Activated CD4-positive, alpha-beta T cell treated with anti-CD3 and anti-CD28 coated beads, Interleukin-2, amount 50 U/mL, for 1 hour (primary cell): Measurements from ENCODE around the gene SLC16A4.
"Not testable (repeated sequence)": the region's sequence is repeated elsewhere in the genome, so short reads cannot be mapped to it uniquely, and the experiment has no call there.

ENCODE experiments used
- DNase-seq: peaks from one replicate; pipeline ENCODE4 v3.0.0-alpha.2; 2020

SLC16A4 gene

DNA sequence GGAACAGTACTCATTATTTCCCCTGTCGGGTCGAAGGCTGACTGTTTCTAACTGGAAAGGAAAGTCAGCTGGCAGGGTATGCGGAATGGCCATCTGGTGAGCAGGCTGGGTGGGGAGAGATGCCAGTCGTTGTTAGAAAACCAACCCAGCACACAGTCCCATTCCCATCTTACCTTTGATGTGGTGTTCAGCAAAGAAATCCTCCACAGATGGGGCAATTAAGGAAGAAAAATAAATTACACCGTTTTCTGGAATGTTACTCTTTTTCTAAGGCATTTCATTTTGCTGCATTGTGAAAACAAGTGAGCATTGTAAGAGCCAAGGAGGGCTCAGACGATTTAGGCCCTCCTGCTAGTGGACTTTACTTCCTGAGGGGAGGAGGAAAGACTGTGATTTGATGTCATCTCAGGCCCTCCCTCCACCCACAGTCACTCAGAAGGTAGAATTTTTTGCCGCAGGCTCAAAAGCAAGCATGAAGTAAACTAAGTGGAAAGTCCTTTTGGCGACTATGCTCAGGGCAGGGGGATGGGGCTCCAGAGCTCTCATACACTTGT, at the start of gene SLC16A4:
TSS of gene SLC16A4 (minus strand) at position 335 of the 554 bp plus-strand sequence. CDS start 1,703 bp downstream, outside the sequence.
- DNase-seq = no peak

DNA sequence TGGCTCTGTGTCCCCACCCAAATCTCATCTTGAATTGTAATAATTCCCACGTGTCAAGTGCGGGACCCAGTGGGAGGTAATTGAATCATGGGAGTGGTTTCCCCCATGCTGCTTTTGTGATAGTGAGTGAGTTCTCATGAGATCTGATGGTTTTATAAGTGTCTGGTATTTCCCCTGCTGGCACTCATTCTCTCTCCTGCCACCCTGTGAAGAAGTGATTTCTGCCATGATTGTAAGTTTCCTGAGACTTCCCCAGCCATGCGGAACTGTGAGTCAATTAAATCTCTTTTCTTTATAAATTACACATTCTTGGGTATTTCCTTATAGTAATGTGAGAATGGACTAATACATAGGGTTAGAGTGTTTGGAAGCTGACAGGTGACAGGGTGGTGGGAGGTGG, 49.0 kb upstream of the SLC16A4 start:
- DNase-seq = not testable (repeated sequence)

GRCh38 chr1:110438893-110439292, 48.1 kb upstream of the SLC16A4 start:
- no peak for DNase-seq

DNA sequence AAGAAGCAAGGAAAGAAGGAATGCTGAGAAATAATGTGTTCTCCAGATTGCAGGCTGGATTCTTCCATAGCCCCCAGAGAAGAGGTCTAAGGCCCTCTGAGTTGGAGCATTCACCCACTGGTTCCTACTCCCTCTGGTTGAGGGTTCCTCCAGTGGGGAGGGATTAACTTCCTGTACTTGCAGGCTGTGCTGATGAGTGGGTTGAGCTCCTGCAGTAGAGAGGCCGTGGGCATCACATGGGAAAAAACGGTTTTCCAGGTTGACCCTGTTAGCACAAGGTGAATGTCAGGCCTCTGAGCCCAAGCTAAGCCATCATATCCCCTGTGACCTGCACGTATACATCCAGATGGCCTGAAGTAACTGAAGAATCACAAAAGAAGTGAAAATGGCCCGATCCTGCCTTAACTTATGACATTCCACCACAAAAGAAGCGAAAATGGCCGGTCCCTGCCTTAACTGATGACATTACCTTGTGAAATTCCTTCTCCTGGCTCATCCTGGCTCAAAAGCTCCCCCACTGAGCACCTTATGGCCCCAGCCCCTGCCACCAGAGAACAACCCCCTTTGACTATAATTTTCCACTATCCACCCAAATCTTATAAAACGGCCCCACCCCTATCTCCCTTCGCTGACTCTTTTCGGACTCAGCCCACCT, 46.9 kb upstream of the SLC16A4 start:
- DNase-seq = not testable (repeated sequence)

GRCh38 chr1:110436635-110437034, 45.8 kb upstream of the SLC16A4 start:
- no peak for DNase-seq

- DNase-seq = no peak
Measured at GRCh38 chr1:110434946-110435345, 44.1 kb upstream of the SLC16A4 start.

DNA sequence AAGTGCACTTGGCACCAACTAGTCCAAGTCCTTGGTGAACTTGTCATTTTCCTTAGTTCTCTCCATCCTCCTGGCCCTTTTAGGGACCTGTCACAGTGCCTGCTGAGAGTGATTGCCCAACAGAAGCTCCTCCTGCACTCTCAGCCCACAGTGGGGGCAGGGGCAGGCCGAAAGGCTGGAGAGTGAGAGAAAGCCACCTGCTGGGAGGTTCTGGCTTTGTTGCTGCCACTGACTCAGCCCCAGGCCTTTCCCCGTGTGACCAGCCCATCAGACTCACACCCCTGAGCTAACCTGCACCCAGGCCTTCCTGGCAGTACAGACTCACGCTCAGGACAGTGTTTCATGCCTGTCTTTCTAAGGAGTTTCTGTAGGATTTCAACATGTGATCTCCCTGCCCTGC, 43.0 kb upstream of the SLC16A4 start:
- no peak for DNase-seq

DNA sequence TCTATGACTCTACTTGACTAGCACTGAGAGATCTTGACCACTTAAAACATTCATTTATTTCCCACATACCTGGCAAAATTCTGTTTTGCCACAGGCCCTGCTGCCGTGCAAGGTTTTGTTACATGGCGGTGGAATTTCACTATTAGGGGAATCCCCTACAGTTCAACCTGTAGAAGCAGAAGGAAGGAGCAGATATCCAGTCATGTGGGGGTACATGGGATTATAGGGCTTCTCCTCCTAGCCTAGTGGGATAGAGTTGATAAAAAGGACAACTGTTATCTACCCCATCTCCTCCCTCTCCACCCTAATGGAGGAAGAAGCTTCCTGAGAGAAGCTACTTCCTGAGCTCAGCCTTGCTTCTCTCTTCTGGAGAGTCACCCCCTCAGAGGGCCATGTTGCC, 42.4 kb upstream of the SLC16A4 start:
- no peak for DNase-seq

DNA sequence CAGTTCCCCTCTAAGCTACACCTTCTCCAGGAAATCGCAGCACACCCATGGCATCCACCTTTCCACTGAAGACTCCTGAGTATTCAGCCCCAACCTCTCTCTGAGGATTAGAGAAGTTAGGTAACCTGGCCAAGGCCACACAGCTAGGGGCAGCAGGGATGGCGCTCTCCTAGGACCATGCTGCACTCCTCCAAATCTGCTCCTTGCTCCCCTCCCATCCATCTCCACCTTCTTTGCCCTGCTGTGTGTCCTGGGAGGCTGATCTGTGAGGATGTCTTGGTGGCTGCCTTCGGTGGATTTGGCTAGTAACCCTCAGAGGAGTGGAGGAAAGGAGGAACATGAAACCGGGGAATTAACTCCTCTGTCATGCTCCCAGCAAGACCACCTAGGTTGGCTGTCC, 40.1 kb upstream of the SLC16A4 start:
- no peak for DNase-seq

GRCh38 chr1:110430366-110430765, 39.5 kb upstream of the SLC16A4 start:
- DNase-seq = no peak

GRCh38 chr1:110428946-110429345, 38.1 kb upstream of the SLC16A4 start:
- DNase-seq = no peak

GRCh38 chr1:110426854-110427253, 36.0 kb upstream of the SLC16A4 start:
- no peak for DNase-seq

DNA sequence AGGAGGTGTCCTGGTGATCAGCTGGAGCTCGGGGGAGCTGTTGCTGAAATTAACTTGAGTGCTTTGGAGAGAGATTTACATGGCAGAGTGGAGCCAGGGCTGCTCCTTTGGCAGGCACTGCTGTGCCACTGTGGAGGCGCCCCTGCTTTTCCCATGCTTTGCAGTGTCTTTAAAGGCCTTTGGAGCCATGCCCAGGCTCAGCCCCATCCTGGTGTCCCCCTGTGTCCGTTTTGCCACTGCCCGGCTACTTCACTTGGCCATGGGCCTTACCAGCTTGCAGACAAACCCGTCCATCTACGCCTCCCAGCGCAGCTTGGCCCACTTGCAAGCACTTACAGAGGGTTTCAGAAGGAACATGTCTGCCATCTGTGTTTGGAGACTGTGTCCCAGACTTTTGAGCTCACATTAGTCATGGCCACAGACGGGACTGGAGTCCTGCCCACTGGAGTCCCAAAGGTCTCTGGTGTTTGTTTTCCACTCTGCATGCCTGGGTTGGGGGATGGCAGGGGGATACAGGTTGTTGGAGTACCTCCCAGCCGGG, 34.9 kb upstream of the SLC16A4 start:
- no peak for DNase-seq

DNA sequence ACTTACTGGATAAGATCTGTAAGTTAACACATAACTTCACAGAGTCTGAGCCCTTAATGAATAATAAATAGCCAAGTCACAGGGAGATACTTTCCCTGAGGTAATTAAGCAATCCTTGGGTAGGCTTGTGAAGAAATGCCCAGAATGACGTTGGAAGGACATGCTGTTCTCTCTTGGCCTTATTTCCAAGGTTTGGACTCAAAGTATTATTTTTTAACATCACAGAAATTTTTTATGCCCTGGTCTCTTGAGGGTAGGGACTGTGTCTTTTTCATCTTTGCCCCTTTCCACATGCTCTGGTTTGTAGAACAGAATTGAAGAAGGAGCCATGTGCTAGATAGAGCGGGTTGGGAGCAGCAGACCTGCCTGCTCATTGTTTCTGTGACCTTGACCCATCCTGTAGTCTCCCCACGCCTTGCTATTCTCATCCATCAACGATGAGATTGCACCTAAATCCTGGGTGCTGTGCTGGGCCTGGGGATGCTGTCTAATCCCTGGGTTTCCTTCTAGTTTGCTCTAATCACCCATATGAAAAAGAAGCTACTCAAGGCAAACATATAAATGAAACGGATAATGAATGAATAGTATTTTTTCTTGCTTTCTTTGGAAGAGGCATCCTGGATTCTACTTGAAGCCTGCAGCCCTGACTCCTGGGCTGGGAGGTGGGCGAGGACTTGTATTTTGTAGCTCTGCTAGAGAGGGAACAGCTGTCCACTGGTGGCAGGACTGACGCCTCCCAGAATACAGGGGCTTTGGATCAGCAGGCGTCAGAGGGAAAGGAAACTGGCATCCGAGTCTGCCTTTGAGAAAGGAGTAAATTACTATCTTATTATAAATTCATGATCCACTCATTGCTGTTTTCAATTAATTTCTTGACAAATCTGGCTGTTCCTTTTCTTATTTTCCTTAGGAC, 34.1 kb upstream of the SLC16A4 start:
- DNase-seq = no peak

DNA sequence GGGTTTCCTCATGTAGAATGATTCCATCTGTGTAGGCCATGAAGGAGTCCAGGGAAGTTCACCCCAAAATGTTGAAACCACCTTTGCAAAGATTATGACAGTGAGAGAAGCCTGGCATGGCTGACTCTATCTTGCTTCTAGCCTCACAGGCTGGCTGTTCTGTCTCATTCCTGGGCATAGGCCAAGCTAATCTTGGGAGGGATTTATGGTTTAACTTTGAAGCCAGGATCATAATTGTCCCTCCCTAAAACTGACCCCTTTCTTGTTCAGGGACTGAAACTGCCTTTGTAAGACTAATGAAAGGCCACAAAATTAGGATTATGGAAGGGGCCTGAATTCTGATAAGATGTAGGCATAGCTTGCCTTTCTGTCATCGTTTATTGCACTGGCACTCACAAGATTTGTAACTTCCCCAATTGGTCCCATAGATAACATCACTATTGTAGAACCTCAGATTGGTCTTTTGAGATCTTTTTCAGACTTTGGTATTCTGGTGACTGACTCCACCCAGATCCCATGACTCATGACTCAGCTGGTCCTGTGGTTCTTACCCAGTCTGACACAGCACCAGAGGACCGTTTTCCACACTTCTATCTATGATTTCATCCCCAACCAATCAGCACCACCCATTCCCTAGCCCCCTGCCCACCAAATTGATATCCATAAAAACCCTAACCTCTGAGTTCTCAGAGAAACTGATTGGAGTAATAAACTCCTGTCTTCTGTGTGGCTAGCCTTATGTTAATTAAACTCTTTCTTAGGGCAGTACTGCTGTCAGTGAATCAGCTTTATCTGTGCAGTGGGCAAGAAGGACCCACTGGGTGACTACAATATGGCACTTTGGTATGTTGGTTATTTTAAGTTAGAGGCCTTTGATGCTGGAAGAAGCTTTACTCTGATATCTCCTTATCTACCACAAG, 30.3 kb upstream of the SLC16A4 start:
- DNase-seq = no peak

DNA sequence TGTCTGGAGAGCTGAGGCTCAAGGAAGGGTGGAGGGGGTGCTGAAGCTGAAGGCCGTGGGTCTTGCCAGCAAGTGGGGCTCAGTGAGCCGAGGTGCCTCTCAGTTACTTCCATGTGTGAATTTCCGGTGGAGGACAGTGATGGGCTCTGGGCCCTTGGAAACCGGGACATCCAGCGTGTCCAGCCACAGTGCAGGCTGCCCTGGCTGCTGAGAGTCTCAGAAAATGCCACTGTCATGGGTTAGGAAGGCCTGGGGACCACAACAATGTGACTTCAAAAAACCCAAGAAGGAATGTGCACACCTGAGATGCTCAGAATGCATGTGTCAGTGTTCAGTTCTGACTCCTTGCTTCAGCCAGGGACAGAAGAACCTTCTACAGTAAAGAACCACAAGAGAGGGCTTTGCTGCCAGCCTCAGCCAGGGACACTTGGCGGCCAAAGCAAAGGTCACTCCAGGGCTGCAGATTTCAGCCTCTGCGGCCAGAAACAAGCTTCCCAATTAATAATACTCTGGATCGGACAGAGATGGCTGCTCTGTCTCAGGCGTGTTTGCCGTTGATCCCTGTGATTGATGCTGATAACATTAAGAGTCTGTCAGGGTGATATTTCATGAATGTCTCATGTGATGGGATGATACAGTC, 29.3 kb upstream of the SLC16A4 start:
- no peak for DNase-seq

GRCh38 chr1:110418729-110419128, 27.9 kb upstream of the SLC16A4 start:
- DNase-seq = no peak

DNA sequence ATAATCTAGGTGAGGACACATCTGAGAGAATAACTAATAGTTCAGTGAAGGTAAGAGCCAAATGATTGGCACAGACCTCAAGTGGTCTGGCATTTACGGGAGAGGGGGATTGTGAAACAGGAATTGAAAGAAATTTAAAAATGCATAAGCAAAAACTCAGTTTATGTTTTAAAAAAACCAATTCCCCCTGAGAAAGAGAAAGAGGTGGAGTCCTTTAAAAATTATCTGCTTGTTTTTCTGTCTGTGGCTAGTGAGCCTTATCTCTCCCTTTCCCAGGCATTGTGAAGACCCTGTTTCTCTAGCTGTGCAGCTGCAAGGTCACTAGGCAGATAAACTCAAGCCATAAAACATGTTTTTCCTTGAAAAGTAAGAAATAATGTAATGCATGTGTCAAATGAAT, 22.2 kb upstream of the SLC16A4 start:
- not testable (repeated sequence) for DNase-seq

GRCh38 chr1:110412576-110412975, 21.8 kb upstream of the SLC16A4 start:
- DNase-seq = peak; percentile 60

DNA sequence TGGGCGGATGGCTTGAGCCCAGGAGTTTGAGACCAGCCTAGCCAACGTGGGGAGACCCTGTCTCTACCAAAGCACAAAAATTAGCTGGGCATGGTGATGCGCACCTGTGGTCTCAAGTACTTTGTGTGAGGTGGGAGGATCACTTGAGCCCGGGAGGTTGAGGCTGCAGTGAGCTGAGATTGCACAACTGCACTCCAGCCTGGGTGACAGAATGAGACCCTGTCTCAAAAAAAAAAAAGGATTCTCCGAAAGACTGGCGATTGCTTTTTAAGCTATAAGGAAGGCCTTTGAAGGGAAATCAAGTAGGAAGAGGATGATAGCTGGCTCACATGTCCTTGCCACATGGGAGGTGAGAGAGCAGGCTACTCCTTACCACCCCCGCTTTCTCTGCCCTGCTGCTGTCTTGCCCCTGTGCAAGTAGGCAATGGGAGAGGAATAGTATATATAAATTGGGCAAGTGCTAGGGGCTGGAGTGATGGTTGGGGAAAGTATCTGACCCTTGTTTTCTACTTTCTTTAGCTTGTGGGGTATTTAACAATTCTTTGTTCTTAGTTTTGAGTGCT, 20.4 kb upstream of the SLC16A4 start:
- no peak for DNase-seq

DNA sequence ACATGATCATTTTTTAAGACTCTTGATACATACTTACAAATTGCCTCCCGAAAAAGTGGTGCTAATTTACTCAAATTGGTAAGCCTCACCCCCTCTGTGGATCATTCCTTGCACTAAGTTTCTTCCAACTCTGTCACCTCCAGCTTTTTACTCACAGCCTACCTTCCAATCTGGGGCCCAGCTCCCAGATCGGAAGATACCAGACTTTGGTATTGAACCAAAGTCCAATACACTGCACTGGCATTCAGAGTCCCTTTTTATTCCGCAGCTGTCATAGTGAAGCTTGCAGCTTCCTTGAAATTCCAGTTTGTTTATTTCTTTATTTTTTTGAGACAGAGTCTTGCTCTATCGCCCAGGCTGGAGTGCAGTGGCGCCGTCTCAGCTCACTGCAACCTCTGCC, 18.5 kb upstream of the SLC16A4 start:
- no peak for DNase-seq

DNA sequence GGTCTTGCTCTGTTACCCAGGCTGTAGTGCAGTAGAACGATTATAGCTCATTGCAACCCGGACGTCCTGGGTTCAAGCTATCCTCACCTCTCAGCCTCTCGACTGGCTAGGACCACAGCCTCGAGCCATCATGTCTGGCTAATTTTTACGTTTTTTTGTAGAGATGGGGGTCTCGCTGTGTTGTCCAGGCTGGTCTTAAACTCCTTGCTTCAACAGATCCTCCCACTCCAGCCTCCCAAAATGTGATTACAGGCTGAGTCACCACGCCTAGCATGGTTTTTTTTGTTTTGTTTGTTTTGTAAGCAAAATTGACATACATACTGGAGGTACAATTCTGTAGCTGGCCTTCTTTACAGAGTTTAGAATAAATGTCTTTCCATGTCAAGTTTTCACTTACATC, 17.7 kb upstream of the SLC16A4 start:
- no peak for DNase-seq
